Body of pancreas (tissue), 4 donors: ENCODE data around the gene IGF2BP1. TPM values are rescaled to one million over a fixed set of nuclear protein-coding genes. Genes with fewer than 3 reads are reported as not detected.

Experiments
- ATAC-seq: fragments of 150-250 bp; one replicate; pipeline ENCODE4 v1.9.1; 2016
- DNase-seq, 4 donors: peaks; one replicate each; pipeline ENCODE4 v3.0.0-alpha.2; 2019
- H3K27ac ChIP-seq, 4 donors: fragments of 200-600 bp; sonication (generic); 1 replicate in 3 of 4; 2 replicates in 1 of 4; pipeline versions ENCODE4 v1.5.1 to v1.6.1; 2016 to 2019; ENCODE audit warnings: mild to moderate bottlenecking in 1 of 4, mixed read lengths in 1 of 4, moderate library complexity in 1 of 4
- H3K27me3 ChIP-seq, 2 donors: fragments of 200-600 bp; sonication (generic); one replicate each; pipeline ENCODE4 v1.6.0; 2016; ENCODE audit warnings: mild to moderate bottlenecking in 1 of 2
- H3K36me3 ChIP-seq, 2 donors: fragments of 200-600 bp; sonication (generic); replicated peaks in 1 of 2; 2 replicates each; pipeline ENCODE4 v1.5.1; 2016; ENCODE audit warnings: low read depth in 2 of 2; ENCODE audit not compliant: insufficient read depth in 1 of 2
- H3K4me1 ChIP-seq: fragments of 200-600 bp; sonication (generic); one replicate; pipeline ENCODE4 v1.6.0; 2016
- H3K4me3 ChIP-seq, 2 donors: fragments of 200-600 bp; sonication (generic); 1 replicate in 1 of 2; 2 replicates in 1 of 2; pipeline ENCODE4 v1.5.1; 2016 to 2019
- H3K9me3 ChIP-seq, 3 donors: fragments of 200-600 bp; sonication (generic); 1 replicate in 2 of 3; 2 replicates in 1 of 3; pipeline ENCODE4 v1.5.1; 2016
- CTCF ChIP-seq, 7 experiments: fragments of 450-650 bp in 4 of 7; fragments of 200-600 bp in 3 of 7; sonication (generic) in 3 of 7; IDR thresholded peaks; one replicate each; pipeline ENCODE4 v1.5.1; 2016 to 2019; ENCODE audit warnings: antibody characterized with exemption in 7 of 7
- POLR2A ChIP-seq, 3 donors: fragments of 450-650 bp; IDR thresholded peaks; one replicate each; pipeline ENCODE4 v1.6.1; 2016; ENCODE audit warnings: antibody characterized with exemption in 3 of 3, mild to moderate bottlenecking in 2 of 3
- WGBS, 2 donors: methylation state at CpG; one replicate each; pipeline ENCODE4 v1.1.5; 2017; 5-methylcytosine and 5-hydroxymethylcytosine counted together
- intact Hi-C: fragments of 100-400 bp; cut with DNase I; formaldehyde crosslinking; loops from one replicate; pipeline ENCODE4 v1.15.1; 2023
- total RNA-seq, 2 donors: library from RNA; depleted of rRNA; stranded (reverse); fragments of >200 nt; gene quantifications; one replicate each; pipeline ENCODE4 v1.1.0, GENCODE V29; 2016

Gene IGF2BP1
- total RNA-seq, 2 donors from 2014 or later: not detected

- Histone ChIP-seq H3K9me3 (no peaks in the 10 kb centered on the region), H3K27ac (no peak overlapping the region), H3K27me3 (peaks cover 3 to 37% of the 10 kb centered on the region in 2 donors), H3K4me1 (peaks cover 16% of the 10 kb centered on the region), H3K36me3 (no peaks in the 10 kb centered on the region), H3K4me3 (no peak overlapping the region)
- WGBS, 2 donors: 27 to 28% methylated on average over 10 to 14 of the region's 16 CpGs
- TF ChIP-seq CTCF (IDR thresholded peaks at IDR 0.05): no peak
- no peak for TF ChIP-seq POLR2A (IDR thresholded peaks at IDR 0.05)
- ATAC-seq (peak; percentile 42), DNase-seq (peak; percentile 36 to 68 (median 52))
- intact Hi-C loops: no loop called here
These were observed 19.7 kb downstream of the IGF2BP1 start for GRCh38 chr17:49016775-49017463.

- no peak overlapping the region for H3K27ac ChIP-seq
- ATAC-seq (no peak), DNase-seq (no peak)
- no peaks in the 10 kb centered on the region for H3K36me3 ChIP-seq
- WGBS, 2 donors: 79 to 82% methylated on average over 4 of the region's 4 CpGs
- intact Hi-C loops: no loop called here
- TF ChIP-seq POLR2A (IDR thresholded peaks at IDR 0.05) (no peak), CTCF (IDR thresholded peaks at IDR 0.05) (no peak)
- no peaks in the 10 kb centered on the region for H3K9me3 ChIP-seq
- H3K4me3 ChIP-seq: no peak overlapping the region
- peaks cover 2 to 30% of the 10 kb centered on the region in 2 donors for H3K27me3 ChIP-seq
- peaks cover 14% of the 10 kb centered on the region for H3K4me1 ChIP-seq
These were observed 21.0 kb downstream of the IGF2BP1 start for GRCh38 chr17:49018116-49018612.

- intact Hi-C loops: no loop called here
These were observed 21.6 kb downstream of the IGF2BP1 start for GRCh38 chr17:49018748-49019147.

GRCh38 chr17:49020609-49021008, 23.4 kb downstream of the IGF2BP1 start:
- DNase-seq (no peak), ATAC-seq (no peak)
- no peak for TF ChIP-seq POLR2A (IDR thresholded peaks at IDR 0.05)
- no peak for TF ChIP-seq CTCF (IDR thresholded peaks at IDR 0.05)
- H3K4me3 ChIP-seq: no peak overlapping the region
- H3K27me3 ChIP-seq: peaks cover 0 to 7% of the 10 kb centered on the region in 2 donors
- H3K36me3 ChIP-seq: no peaks in the 10 kb centered on the region
- H3K4me1 ChIP-seq: no peaks in the 10 kb centered on the region
- no peak overlapping the region for H3K27ac ChIP-seq
- 61 to 68% methylated on average over 8 of the region's 8 CpGs for whole genome bisulfite sequencing, 2 donors
- no peaks in the 10 kb centered on the region for H3K9me3 ChIP-seq
- intact Hi-C loops: no loop called here

More at GRCh38 chr17:49018748-49019147, 21.6 kb downstream of the IGF2BP1 start:
- ATAC-seq (no peak), DNase-seq (no peak)
- 73 to 75% methylated on average over 1 of the region's 1 CpG for WGBS, 2 donors
- TF ChIP-seq POLR2A (IDR thresholded peaks at IDR 0.05) (no peak), CTCF (IDR thresholded peaks at IDR 0.05) (no peak)
- peaks cover 9% of the 10 kb centered on the region for H3K4me1 ChIP-seq
- no peak overlapping the region for H3K27ac ChIP-seq
- H3K36me3 ChIP-seq: no peaks in the 10 kb centered on the region
- H3K4me3 ChIP-seq: no peak overlapping the region
- H3K27me3 ChIP-seq: peaks cover 0 to 24% of the 10 kb centered on the region in 2 donors
- no peaks in the 10 kb centered on the region for H3K9me3 ChIP-seq
